Epithelial cell of esophagus (primary cell): ENCODE measurements around the gene EPHA5.

ENCODE experiments used
- DNase-seq: peaks from one replicate; pipeline ENCODE4 v3.0.0; 2010; ENCODE audit warnings: low read depth
- H3K4me3 ChIP-seq: 2 replicates; pipeline ENCODE4 v1.5.1; 2011; ENCODE audit warnings: mild to moderate bottlenecking, low read length, control low read depth
- CTCF ChIP-seq: IDR thresholded peaks from 2 replicates; pipeline ENCODE4 v1.5.1; 2011; ENCODE audit warnings: low read depth, mild to moderate bottlenecking, low read length, control low read depth, inconsistent platforms; ENCODE audit not compliant: insufficient read depth; ENCODE audit errors: missing control alignments

The EPHA5 gene

DNA sequence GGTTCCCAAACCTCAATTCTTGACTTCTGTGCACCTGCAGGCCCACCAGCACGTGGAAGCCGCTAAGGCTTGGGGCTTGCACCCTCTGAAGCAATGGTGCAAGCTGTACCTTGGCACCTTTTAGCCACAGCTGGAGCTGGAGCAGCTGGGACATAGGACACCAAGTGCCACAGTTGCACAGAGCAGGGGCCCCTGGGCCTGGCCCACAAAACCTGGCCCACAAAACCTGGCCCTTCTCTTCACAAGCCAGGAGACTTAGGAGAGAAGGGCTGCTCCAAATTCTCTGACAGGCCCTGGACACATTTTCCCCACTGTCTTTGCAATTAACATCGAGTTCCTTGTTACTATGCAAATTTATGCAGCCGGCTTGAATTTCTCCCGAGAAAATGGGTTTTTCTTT is 197.8 kb downstream of the EPHA5 start:
- no peak overlapping the region for H3K4me3 ChIP-seq
- no peak for TF ChIP-seq CTCF
- DNase-seq, result no peak

- TF ChIP-seq CTCF, result no peak
- DNase-seq, result peak; percentile 77
- no peak overlapping the region for H3K4me3 ChIP-seq
These were observed 203.1 kb downstream of the EPHA5 start for GRCh38 chr4:65467068-65467680.

DNA sequence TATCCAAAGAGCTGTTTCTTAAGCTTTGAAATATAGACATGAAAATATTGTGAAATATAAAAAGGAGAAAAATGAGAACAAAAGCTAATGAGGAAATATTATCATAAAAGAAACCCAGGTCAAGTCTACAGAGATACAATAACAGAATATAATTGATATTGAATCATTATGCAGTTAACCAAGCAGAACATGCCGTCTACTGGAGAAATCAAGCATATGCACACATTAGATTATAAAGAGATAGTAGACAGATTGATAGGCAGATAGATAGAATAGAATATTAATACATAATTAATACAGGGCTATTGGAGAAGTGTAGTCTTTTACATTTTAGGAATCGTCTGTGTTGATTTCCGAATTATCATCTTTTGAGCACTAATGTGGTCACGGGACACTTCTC is 208.5 kb downstream of the EPHA5 start:
- no peak overlapping the region for H3K4me3 ChIP-seq
- DNase-seq, result no peak
- no peak for TF ChIP-seq CTCF

DNA sequence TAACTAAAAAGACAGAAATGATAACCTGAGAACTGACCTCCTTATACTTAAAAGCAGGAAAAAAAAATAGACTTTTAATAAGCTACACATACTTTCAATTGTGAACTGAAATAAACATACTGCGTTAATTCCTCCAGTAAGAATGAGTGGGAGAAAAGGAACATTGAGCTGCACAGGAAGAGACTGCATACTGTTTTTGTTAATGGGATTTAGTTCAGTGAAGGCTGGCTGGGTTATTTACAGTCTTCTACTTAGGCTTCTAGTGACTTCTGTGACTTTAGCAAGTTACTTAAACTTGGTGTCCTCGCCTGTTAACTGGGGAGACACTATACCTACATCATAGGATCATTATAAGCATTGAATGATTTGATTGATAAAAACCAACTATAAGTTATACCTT is 213.3 kb downstream of the EPHA5 start:
- H3K4me3 ChIP-seq, result no peak overlapping the region
- DNase-seq, result no peak
- no peak for TF ChIP-seq CTCF

- H3K4me3 ChIP-seq, result no peak overlapping the region
- TF ChIP-seq CTCF, result no peak
- DNase-seq, result no peak
These were observed 213.7 kb downstream of the EPHA5 start for GRCh38 chr4:65456579-65456978.

- no peak overlapping the region for H3K4me3 ChIP-seq
- no peak for DNase-seq
- no peak for TF ChIP-seq CTCF
These were observed 216.9 kb downstream of the EPHA5 start for GRCh38 chr4:65453398-65453797.

- H3K4me3 ChIP-seq, result no peak overlapping the region
- no peak for DNase-seq
- no peak for TF ChIP-seq CTCF
These were observed 219.4 kb downstream of the EPHA5 start for GRCh38 chr4:65450899-65451298.
